ENCODE data around the gene CDCP2.

The CDCP2 gene

DNA sequence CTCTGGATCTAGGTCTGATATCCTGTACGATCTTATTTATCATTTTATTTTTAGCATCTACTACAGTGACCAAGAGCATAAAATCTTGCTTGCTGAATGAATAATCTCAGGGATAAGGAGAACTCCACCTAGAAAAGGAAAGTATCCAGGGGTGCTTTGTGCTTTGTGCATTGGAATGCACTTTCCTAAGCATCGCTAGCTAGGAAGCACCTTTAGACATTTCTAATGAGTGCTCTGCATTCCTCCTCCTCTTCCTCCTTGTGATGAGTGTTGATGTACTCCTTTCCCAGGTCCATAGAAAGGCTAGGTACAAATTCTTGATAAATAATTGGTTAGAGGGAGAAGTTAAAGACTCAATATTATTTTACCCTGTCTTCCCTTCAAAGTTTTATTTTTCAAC is 68.0 kb downstream of the CDCP2 start:
- no peak for DNase-seq
